Islet precursor cell (in vitro differentiated cells): ENCODE data around the gene TEAD1.

Experiments used
- DNase-seq: peaks from one replicate; pipeline ENCODE4 v3.0.0-alpha.2; 2018

Gene TEAD1

GRCh38 chr11:12793065-12793464 is 118.8 kb downstream of the TEAD1 start:
- DNase-seq = no peak

GRCh38 chr11:12793506-12793905 is 119.3 kb downstream of the TEAD1 start:
- no peak for DNase-seq

GRCh38 chr11:12794576-12795230 is 120.5 kb downstream of the TEAD1 start:
- DNase-seq = no peak

GRCh38 chr11:12797996-12798395 is 123.8 kb downstream of the TEAD1 start:
- no peak for DNase-seq

- no peak for DNase-seq
These were observed 124.4 kb downstream of the TEAD1 start for GRCh38 chr11:12798609-12799011.

GRCh38 chr11:12799334-12799835 is 125.2 kb downstream of the TEAD1 start:
- no peak for DNase-seq

DNA sequence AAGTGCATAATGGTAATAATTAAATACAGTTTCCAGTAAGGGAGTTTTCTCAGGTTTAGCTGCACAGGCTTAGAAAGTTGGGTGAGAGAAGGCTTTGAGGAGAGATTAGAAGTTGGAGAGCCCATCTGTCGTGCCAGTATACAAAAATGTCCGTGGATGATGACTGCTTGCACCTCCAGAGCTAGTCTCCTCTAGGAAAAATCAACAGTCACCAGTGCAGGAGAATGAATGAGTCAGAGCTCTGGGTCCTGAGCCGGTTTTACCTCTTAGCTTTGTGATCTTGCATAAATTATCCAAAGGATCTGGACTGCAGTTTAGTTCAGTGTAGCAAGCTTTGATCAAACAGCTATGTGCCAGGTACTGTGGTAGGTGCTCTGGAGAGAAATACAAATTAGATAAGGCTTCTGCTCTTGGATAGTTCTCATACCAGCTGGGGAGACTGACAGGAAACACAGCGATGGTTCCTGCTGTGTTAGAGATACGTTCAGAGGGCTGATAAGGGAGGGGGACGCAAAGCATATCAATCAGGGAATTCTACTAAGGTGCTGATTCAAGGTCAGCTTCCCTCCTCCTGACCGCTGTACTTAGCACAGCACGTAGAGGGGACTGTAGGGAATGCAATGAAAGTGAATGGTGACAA is 125.9 kb downstream of the TEAD1 start:
- DNase-seq = peak; percentile 93

DNA sequence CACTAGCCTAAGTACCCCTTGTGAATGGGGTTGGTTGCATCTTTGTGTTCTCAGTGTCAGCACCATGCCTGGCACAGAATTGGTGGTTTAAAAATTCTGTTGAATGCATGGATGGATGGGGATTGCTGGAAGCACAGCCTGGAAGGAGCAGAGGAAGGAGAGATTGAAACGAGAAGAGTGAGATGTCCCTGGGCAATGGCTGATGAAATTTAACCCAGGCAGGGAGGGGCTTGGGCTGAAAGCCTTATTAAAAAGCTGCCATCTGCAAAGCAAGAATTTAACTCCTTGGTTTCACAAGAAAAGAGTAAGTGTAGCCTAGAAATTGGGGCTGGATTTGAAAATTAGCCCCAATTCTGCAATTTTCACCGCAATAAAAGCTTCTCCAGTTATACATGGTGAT is 126.7 kb downstream of the TEAD1 start:
- DNase-seq = no peak

GRCh38 chr11:12801976-12802375 is 127.8 kb downstream of the TEAD1 start:
- DNase-seq = no peak

- DNase-seq = peak; percentile 97
These were observed 128.3 kb downstream of the TEAD1 start for GRCh38 chr11:12802418-12803085.

DNA sequence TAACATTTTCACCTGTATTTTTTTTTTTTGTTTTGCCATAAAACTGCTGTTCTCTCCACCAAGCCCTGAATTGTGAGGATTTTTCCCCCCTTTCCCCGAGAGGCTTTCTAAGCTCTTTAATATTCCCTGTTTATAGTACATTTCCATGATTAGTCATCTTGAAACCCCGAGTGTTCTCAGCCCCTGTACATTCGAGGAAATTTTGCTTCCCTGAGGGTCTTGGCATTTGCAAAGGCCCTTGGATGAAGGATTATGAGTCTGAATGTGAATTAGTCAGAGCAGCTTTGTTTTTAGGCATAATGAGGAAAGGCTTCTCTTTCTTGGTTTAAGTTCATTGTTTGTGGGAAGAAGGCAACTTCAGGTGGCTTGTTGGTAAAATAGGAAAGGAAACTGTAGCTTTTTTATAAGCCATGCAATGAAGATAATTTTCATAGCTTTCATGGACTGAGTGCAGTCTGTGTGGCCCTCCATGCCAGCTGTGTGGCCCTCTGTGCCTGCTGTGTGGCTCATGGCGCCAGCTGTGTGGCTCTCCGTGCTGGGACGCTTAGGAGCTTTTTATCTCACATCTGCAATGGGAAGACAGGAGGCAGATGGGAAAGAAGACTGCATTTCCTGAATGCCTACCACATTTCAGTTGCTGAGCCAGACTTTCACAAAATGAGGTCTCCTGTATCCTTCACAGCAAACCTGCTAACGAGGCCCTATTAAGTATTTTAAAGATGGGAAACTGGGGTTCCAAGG is 129.0 kb downstream of the TEAD1 start:
- DNase-seq = no peak

DNA sequence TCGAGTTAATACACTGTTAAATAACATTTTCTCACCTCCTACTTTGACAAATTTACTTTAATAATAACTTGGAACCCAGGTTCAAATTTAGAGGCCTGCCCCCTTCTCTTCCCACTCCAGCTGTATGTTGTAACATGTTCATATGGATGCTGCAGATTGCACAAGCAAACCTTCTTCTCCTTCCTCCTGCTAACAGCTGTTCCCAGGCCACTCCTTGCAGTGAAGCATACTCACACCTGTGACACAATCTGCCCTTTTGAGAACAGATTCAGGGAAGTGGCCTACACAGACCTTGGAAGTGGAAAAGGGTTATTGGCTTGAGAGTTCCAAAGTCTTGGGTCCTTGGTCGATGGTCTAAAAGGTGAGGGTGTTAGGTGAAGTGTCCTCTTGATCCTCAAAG is 131.9 kb downstream of the TEAD1 start:
- DNase-seq = no peak

DNA sequence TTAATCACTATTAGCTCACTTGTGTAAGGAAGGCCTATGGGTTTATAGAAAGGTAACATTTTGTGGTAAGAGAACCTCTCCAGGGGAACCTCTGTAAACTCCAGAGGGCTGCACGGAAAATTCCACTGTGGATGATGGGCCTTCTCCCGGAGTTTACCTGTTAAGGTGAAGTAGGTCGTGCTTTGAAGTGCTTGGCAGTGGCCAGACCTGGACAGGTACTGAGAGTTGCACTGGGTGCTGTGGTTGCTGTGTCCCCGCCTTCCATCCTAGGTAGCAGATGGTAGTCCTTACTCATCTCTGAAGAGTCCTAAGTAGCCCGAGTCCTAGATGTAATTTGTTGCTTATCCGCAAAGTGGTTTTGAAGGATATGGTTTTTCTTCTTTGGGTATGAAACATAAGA is 133.4 kb downstream of the TEAD1 start:
- DNase-seq = no peak

- DNase-seq = no peak
These were observed 134.3 kb downstream of the TEAD1 start for GRCh38 chr11:12808519-12808918.

DNA sequence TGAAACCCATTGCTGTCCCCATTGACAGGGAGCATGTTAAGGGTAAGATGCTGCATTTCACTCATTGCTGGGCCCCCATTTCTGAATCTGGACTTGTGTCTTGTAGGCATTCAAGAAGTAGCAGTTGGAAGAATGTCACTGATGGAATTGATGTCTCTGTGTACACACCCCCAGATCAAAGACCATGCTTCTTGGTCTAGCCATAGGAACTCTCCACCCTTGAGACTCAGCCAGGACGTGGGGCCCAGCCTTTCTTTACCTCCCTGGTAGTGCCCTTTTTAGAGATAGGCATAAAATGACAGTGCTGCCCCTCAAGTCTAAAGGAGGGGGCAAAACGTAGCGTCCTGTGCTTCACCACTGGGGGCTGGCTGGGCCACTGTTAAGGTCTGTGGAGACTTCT is 135.1 kb downstream of the TEAD1 start:
- DNase-seq = no peak

DNA sequence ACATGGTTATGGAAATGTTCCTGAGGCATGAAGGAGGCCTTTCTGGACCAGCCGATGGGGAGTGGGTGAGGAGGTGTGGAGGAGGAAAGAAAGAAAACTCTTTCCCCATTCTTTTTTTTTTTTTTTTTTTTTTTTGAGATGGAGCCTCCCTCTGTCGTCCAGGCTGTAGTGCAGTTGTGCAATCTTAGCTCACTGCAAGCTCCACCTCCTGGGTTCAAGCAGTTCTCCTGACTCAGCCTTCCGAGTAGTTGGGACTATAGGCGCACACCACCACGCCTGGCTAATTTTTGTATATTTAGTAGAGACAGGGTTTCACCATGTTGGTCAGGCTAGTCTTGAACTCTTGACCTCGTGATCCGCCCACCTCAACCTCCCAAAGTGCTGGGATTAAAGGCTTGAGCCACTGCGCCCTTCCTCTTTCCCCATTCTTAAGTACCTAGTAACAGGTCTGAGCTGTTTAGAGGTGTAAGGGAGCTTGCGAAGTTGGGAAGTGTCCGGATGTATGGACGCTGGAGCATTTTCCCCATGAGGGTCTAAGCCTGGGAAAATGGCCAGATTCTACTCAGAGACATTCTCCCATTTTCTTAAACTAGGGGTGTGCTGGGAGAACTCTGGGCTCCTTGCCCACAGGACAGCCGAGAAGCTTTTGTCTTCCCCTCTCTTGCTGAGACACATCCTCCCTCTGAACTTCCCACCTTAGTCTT is 135.8 kb downstream of the TEAD1 start:
- no peak for DNase-seq

- DNase-seq = no peak
These were observed 136.3 kb downstream of the TEAD1 start for GRCh38 chr11:12810568-12810894.

DNA sequence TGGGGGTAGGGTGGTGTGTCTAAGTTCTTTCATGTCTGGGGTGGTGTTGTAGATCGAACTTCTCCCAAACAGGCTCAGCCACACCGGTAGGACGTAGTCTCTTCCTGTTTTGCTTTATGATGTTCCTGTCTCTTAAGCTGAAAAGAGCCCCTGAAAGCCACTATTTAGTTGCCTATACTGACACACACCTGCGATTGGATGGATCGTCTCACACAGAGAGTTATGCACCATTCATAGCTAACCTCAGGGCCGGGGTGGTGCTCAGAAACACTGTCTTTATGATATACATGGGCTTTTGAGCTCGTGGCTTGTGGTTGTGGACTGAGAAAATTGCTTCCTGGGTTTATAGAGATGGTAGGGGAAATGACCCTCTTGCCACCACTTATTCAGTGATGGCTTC is 137.6 kb downstream of the TEAD1 start:
- no peak for DNase-seq

GRCh38 chr11:12812849-12813248 is 138.6 kb downstream of the TEAD1 start:
- peak; percentile 83 for DNase-seq

GRCh38 chr11:12813371-12814225 is 139.4 kb downstream of the TEAD1 start:
- DNase-seq = peak; percentile 69

DNA sequence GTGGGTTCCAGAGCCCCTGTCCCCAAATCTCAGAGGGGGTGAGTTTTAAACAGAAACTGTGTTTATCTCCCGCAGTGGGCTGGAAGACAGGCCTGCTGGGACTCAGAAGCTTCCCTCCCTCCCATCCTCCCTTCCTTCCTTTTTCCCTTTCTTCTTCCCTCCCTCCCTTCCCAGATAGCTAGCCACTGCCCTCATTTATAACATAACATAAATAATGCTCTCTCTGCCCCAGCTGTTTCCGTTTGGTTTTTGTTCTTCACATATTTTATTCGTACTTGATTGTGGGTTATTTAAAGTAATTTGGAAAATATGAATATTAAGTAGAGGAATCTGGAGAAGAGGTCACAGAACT is 140.9 kb downstream of the TEAD1 start:
- no peak for DNase-seq

- no peak for DNase-seq
These were observed 141.8 kb downstream of the TEAD1 start for GRCh38 chr11:12815931-12816494.
